HL-60 (cell line): ENCODE results near the gene PGR.

Experiments used
- GABPA ChIP-seq: IDR thresholded peaks from 2 replicates; pipeline ENCODE4 v1.6.1; 2012; ENCODE audit warnings: low read depth
- POLR2AphosphoS5 ChIP-seq: IDR thresholded peaks from 2 replicates; pipeline ENCODE4 v1.6.1; 2012; ENCODE audit warnings: low read depth
- TF ChIP-seq, protein P1 (sequence below): IDR thresholded peaks from one replicate; pipeline ENCODE4 v1.5.1; 2011; ENCODE audit warnings: low read length, control low read depth, inconsistent platforms; ENCODE audit not compliant: insufficient read depth
- TF ChIP-seq, protein P2 (sequence below): IDR thresholded peaks from 2 replicates; pipeline ENCODE4 v1.6.1; 2012; ENCODE audit warnings: low read depth; ENCODE audit not compliant: insufficient replicate concordance

DNA sequence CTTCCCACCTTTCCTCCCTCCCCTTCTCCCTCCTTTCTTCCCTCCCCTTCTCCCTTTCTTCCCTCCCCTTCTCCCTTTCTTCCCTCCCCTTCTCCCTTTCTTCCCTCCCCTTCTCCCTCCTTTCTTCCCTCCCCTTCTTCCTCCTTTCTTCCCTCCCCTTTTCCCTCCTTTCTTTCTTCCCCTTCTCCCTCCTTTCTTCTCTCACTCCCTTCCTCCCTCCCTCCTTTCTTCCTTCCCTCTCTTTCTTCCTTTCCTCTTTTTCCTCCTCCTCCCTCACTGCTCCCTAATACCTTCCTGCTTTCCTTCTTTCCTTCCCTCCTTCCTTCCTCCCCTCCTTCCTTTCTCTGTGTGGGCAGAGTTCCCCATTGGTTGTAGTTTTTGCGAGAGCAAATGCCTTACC lies 76.1 kb downstream of the PGR start:
- TF ChIP-seq, protein P1, sequence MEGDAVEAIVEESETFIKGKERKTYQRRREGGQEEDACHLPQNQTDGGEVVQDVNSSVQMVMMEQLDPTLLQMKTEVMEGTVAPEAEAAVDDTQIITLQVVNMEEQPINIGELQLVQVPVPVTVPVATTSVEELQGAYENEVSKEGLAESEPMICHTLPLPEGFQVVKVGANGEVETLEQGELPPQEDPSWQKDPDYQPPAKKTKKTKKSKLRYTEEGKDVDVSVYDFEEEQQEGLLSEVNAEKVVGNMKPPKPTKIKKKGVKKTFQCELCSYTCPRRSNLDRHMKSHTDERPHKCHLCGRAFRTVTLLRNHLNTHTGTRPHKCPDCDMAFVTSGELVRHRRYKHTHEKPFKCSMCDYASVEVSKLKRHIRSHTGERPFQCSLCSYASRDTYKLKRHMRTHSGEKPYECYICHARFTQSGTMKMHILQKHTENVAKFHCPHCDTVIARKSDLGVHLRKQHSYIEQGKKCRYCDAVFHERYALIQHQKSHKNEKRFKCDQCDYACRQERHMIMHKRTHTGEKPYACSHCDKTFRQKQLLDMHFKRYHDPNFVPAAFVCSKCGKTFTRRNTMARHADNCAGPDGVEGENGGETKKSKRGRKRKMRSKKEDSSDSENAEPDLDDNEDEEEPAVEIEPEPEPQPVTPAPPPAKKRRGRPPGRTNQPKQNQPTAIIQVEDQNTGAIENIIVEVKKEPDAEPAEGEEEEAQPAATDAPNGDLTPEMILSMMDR, result no peak
- TF ChIP-seq GABPA (no peak), POLR2AphosphoS5 (no peak)
- TF ChIP-seq, protein P2, sequence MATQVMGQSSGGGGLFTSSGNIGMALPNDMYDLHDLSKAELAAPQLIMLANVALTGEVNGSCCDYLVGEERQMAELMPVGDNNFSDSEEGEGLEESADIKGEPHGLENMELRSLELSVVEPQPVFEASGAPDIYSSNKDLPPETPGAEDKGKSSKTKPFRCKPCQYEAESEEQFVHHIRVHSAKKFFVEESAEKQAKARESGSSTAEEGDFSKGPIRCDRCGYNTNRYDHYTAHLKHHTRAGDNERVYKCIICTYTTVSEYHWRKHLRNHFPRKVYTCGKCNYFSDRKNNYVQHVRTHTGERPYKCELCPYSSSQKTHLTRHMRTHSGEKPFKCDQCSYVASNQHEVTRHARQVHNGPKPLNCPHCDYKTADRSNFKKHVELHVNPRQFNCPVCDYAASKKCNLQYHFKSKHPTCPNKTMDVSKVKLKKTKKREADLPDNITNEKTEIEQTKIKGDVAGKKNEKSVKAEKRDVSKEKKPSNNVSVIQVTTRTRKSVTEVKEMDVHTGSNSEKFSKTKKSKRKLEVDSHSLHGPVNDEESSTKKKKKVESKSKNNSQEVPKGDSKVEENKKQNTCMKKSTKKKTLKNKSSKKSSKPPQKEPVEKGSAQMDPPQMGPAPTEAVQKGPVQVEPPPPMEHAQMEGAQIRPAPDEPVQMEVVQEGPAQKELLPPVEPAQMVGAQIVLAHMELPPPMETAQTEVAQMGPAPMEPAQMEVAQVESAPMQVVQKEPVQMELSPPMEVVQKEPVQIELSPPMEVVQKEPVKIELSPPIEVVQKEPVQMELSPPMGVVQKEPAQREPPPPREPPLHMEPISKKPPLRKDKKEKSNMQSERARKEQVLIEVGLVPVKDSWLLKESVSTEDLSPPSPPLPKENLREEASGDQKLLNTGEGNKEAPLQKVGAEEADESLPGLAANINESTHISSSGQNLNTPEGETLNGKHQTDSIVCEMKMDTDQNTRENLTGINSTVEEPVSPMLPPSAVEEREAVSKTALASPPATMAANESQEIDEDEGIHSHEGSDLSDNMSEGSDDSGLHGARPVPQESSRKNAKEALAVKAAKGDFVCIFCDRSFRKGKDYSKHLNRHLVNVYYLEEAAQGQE, result no peak
